ENCODE measurements around the gene WASF2.

GRCh38 chr1:27359822-27360158 is 130.2 kb downstream of the WASF2 start:
- TF ChIP-seq CTCF (IDR thresholded peaks at IDR 0.05) (no peak), POLR2A (IDR thresholded peaks at IDR 0.05) (no peak)
